ENCODE results near the gene SFMBT1.

DNA sequence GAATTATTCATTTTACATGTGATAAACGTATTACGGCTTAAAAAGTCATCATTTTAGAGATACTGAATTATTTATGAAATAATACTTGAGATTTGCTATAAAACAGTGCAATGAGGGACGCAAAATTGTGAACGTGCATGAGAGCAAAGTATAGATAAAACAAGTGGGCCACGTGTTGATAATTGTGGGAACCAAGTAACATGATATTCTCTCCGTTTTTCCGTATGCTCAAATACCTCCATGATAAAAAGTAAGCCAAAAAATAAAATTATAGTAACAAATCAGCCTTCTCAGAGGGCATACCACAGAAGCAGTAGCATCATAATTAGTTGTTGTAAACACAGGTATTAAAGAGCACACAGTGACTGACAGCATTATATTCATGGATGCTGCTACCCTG lies 42.6 kb downstream of the SFMBT1 start:
- TF ChIP-seq BACH1 (tag; IDR thresholded peaks at IDR 0.05) (no peak), SIN3A (IDR thresholded peaks at IDR 0.05; ENCODE audit: borderline replicate concordance in 2 of 2, control insufficient read depth in 1 of 2, low read depth in 2 of 2, low read length in 2 of 2) (no peak), RAD21 (CRISPR knock-in tag; conservative IDR thresholded peaks at IDR 0.05 in 1 of 2, IDR thresholded peaks at IDR 0.05 in 1 of 2) (no peak), POLR2A (conservative IDR thresholded peaks at IDR 0.05) (no peak), PCBP2 (IDR thresholded peaks at IDR 0.05; ENCODE audit: low read depth, low read length, poor library complexity, severe bottlenecking) (no peak), EZH2 (IDR thresholded peaks at IDR 0.05; ENCODE audit: borderline replicate concordance, low read depth, low read length) (no peak)
- TF ChIP-seq, protein P1, sequence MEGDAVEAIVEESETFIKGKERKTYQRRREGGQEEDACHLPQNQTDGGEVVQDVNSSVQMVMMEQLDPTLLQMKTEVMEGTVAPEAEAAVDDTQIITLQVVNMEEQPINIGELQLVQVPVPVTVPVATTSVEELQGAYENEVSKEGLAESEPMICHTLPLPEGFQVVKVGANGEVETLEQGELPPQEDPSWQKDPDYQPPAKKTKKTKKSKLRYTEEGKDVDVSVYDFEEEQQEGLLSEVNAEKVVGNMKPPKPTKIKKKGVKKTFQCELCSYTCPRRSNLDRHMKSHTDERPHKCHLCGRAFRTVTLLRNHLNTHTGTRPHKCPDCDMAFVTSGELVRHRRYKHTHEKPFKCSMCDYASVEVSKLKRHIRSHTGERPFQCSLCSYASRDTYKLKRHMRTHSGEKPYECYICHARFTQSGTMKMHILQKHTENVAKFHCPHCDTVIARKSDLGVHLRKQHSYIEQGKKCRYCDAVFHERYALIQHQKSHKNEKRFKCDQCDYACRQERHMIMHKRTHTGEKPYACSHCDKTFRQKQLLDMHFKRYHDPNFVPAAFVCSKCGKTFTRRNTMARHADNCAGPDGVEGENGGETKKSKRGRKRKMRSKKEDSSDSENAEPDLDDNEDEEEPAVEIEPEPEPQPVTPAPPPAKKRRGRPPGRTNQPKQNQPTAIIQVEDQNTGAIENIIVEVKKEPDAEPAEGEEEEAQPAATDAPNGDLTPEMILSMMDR (IDR thresholded peaks at IDR 0.05 in 2 of 3, conservative IDR thresholded peaks at IDR 0.05 in 1 of 3; ENCODE audit: insufficient read depth in 2 of 3, low read depth in 1 of 3, low read length in 3 of 3): no peak

Measured in K562 (cell line).